Measurements from ENCODE around the gene TSPO2.

TSPO2 gene

DNA sequence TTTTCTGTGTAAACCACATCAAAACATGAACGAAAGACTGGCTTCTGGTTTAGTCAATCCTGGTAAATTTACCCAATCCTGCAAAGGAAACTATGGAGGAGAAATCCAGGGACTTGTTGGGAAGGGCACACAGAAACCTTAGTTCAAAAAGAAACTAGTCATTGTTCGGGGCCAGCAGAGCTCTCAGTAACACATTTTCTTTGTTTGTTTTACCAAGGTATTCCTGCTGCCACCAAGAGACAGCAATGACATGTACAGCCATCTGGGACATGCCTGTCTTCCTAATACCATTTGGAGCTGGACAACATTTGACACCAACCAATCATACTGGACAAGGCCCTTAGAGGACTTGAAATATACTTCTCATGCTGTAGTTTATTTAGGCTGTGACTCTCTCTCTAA, 21.6 kb downstream of the TSPO2 start:
- TF ChIP-seq EZH2 (IDR thresholded peaks at IDR 0.05; ENCODE audit: borderline replicate concordance, low read length), result no peak
- TF ChIP-seq, protein P1, sequence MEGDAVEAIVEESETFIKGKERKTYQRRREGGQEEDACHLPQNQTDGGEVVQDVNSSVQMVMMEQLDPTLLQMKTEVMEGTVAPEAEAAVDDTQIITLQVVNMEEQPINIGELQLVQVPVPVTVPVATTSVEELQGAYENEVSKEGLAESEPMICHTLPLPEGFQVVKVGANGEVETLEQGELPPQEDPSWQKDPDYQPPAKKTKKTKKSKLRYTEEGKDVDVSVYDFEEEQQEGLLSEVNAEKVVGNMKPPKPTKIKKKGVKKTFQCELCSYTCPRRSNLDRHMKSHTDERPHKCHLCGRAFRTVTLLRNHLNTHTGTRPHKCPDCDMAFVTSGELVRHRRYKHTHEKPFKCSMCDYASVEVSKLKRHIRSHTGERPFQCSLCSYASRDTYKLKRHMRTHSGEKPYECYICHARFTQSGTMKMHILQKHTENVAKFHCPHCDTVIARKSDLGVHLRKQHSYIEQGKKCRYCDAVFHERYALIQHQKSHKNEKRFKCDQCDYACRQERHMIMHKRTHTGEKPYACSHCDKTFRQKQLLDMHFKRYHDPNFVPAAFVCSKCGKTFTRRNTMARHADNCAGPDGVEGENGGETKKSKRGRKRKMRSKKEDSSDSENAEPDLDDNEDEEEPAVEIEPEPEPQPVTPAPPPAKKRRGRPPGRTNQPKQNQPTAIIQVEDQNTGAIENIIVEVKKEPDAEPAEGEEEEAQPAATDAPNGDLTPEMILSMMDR (IDR thresholded peaks at IDR 0.05; ENCODE audit: low read length), result no peak
- no peaks in the 10 kb centered on the region for H3K4me1 ChIP-seq (ENCODE audit: insufficient read depth, low read length, severe bottlenecking)
- H3K9me2 ChIP-seq (ENCODE audit: low read depth, low read length), result no peaks in the 10 kb centered on the region
- H4K20me1 ChIP-seq (ENCODE audit: insufficient read depth, low read length), result no peaks in the 10 kb centered on the region
- H3K9ac ChIP-seq (ENCODE audit: low read length), result no peak overlapping the region
- H2AFZ ChIP-seq (ENCODE audit: low read length), result no peak overlapping the region
- peaks cover 31% of the 10 kb centered on the region for H3K36me3 ChIP-seq (ENCODE audit: insufficient read depth, low read length)
- H3K27ac ChIP-seq (ENCODE audit: low read depth, low read length, poor library complexity, severe bottlenecking), result no peak overlapping the region
- H3K4me2 ChIP-seq (ENCODE audit: low read length), result no peak overlapping the region
- H3K4me3 ChIP-seq (ENCODE audit: low read depth, low read length, poor library complexity, severe bottlenecking), result no peak overlapping the region
- no peaks in the 10 kb centered on the region for H3K27me3 ChIP-seq (ENCODE audit: insufficient read depth, low read length)
- H3K9me3 ChIP-seq (ENCODE audit: low read length), result no peaks in the 10 kb centered on the region
- H3F3A ChIP-seq (ENCODE audit: insufficient read depth, low read length), result no peaks in the 10 kb centered on the region
- no peaks in the 10 kb centered on the region for H3K79me2 ChIP-seq (ENCODE audit: insufficient read depth, low read length)

DNA sequence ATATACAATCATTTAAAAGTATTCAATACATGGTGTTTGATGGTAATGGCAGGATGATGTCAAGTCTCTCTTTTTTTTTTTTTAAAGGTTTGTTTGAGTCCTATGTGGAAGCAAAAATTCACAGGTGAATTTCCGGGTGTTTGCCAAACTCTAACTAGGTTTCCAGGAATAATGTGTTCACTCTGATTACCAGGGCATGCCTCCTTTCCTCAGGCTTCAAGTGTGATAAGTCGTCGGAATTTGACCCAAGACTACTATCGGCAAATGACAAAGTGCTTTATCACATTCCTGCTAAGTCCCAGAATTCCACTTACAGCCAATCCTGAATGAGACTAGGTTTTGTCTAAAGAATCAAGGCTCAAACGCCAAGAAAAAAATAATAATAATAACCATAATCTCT, 22.6 kb downstream of the TSPO2 start:
- no peak overlapping the region for H3K9ac ChIP-seq (ENCODE audit: low read length)
- no peaks in the 10 kb centered on the region for H4K20me1 ChIP-seq (ENCODE audit: insufficient read depth, low read length)
- no peak for TF ChIP-seq EZH2 (IDR thresholded peaks at IDR 0.05; ENCODE audit: borderline replicate concordance, low read length)
- TF ChIP-seq, protein P1 (IDR thresholded peaks at IDR 0.05; ENCODE audit: low read length), result no peak
- H3K27me3 ChIP-seq (ENCODE audit: insufficient read depth, low read length), result no peaks in the 10 kb centered on the region
- no peak overlapping the region for H3K27ac ChIP-seq (ENCODE audit: low read depth, low read length, poor library complexity, severe bottlenecking)
- H3K36me3 ChIP-seq (ENCODE audit: insufficient read depth, low read length), result peaks cover 31% of the 10 kb centered on the region
- H3K4me1 ChIP-seq (ENCODE audit: insufficient read depth, low read length, severe bottlenecking), result no peaks in the 10 kb centered on the region
- no peaks in the 10 kb centered on the region for H3F3A ChIP-seq (ENCODE audit: insufficient read depth, low read length)
- H3K9me3 ChIP-seq (ENCODE audit: low read length), result no peaks in the 10 kb centered on the region
- no peak overlapping the region for H3K4me2 ChIP-seq (ENCODE audit: low read length)
- no peak overlapping the region for H3K4me3 ChIP-seq (ENCODE audit: low read depth, low read length, poor library complexity, severe bottlenecking)
- no peaks in the 10 kb centered on the region for H3K79me2 ChIP-seq (ENCODE audit: insufficient read depth, low read length)
- no peak overlapping the region for H2AFZ ChIP-seq (ENCODE audit: low read length)
- no peaks in the 10 kb centered on the region for H3K9me2 ChIP-seq (ENCODE audit: low read depth, low read length)

DNA sequence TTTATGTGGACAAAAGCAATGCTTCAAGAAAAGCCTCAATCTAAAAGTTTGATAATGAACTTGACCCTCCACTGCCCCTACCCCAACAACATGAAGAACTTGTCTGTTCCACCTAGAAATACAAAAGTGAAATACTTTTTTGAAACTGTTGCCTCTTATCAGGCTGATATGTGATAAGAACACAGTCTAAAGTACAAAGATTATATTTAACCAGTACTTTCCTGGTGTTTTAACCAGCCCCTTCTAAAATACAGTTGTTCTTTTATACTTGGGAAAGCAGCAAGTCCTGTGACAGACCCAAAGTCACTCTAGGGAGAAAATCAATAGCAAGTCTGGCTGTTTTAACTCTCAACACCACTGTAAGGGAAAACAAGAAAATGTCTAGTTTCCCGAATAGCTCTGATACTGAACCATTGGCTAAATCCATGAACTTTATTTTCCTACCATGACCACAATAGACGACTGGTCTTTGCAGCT, 23.3 kb downstream of the TSPO2 start:
- H3K79me2 ChIP-seq (ENCODE audit: insufficient read depth, low read length), result no peaks in the 10 kb centered on the region
- no peaks in the 10 kb centered on the region for H3K27me3 ChIP-seq (ENCODE audit: insufficient read depth, low read length)
- no peak for TF ChIP-seq EZH2 (IDR thresholded peaks at IDR 0.05; ENCODE audit: borderline replicate concordance, low read length)
- TF ChIP-seq, protein P1 (IDR thresholded peaks at IDR 0.05; ENCODE audit: low read length), result no peak
- H2AFZ ChIP-seq (ENCODE audit: low read length), result no peak overlapping the region
- H3F3A ChIP-seq (ENCODE audit: insufficient read depth, low read length), result no peaks in the 10 kb centered on the region
- no peak overlapping the region for H3K27ac ChIP-seq (ENCODE audit: low read depth, low read length, poor library complexity, severe bottlenecking)
- peaks cover 1% of the 10 kb centered on the region for H3K4me1 ChIP-seq (ENCODE audit: insufficient read depth, low read length, severe bottlenecking)
- no peaks in the 10 kb centered on the region for H3K9me3 ChIP-seq (ENCODE audit: low read length)
- no peak overlapping the region for H3K9ac ChIP-seq (ENCODE audit: low read length)
- peaks cover 34% of the 10 kb centered on the region for H3K36me3 ChIP-seq (ENCODE audit: insufficient read depth, low read length)
- H3K9me2 ChIP-seq (ENCODE audit: low read depth, low read length), result no peaks in the 10 kb centered on the region
- no peak overlapping the region for H3K4me2 ChIP-seq (ENCODE audit: low read length)
- no peak overlapping the region for H3K4me3 ChIP-seq (ENCODE audit: low read depth, low read length, poor library complexity, severe bottlenecking)
- no peaks in the 10 kb centered on the region for H4K20me1 ChIP-seq (ENCODE audit: insufficient read depth, low read length)
